ENCODE results near the gene TGFBR2. TPM values are rescaled to one million over a fixed set of nuclear protein-coding genes. Genes with fewer than 3 reads are reported as not detected.
"Not testable (repeated sequence)": the region's sequence is repeated elsewhere in the genome, so short reads cannot be mapped to it uniquely, and the experiment has no call there.

The TGFBR2 gene
- total RNA-seq, 2 donors from 2014 or later: 37.3 to 38.6 TPM

GRCh38 chr3:30618526-30618925 lies 12.1 kb downstream of the TGFBR2 start:
- peaks cover 70 to 93% of the 10 kb centered on the region in 2 donors for H3K4me1 Mint-ChIP-seq (ENCODE audit: low read depth in 2 of 2)
- H3K4me3 Mint-ChIP-seq: peak overlapping the region; percentile 84
- H3K27me3 Mint-ChIP-seq: no peaks in the 10 kb centered on the region
- ATAC-seq: no peak
- H3K27ac Mint-ChIP-seq: peak overlapping the region; percentile 80 to 99
- no peaks in the 10 kb centered on the region for H3K9me3 Mint-ChIP-seq
- peaks cover 28% of the 10 kb centered on the region for H3K36me3 Mint-ChIP-seq
- DNase-seq (ENCODE audit: low spot score): no peak

- DNase-seq (ENCODE audit: low spot score): no peak
- H3K9me3 Mint-ChIP-seq: no peaks in the 10 kb centered on the region
- peaks cover 69 to 90% of the 10 kb centered on the region in 2 donors for H3K4me1 Mint-ChIP-seq (ENCODE audit: low read depth in 2 of 2)
- H3K4me3 Mint-ChIP-seq: peak overlapping the region; percentile 84
- ATAC-seq: no peak
- no peaks in the 10 kb centered on the region for H3K27me3 Mint-ChIP-seq
- peak overlapping the region; percentile 80 to 99 for H3K27ac Mint-ChIP-seq
- peaks cover 31% of the 10 kb centered on the region for H3K36me3 Mint-ChIP-seq
These were observed 12.9 kb downstream of the TGFBR2 start for GRCh38 chr3:30619318-30619717.

GRCh38 chr3:30620402-30621360 lies 14.3 kb downstream of the TGFBR2 start:
- Mint-ChIP-seq H3K27me3 (no peaks in the 10 kb centered on the region), H3K4me1 (ENCODE audit: low read depth in 2 of 2) (peaks cover 67 to 78% of the 10 kb centered on the region in 2 donors), H3K4me3 (peak overlapping the region; percentile 84), H3K36me3 (peaks cover 31% of the 10 kb centered on the region), H3K9me3 (no peaks in the 10 kb centered on the region), H3K27ac (peak overlapping the region; percentile 80 to 99)
- peak; percentile 91 for ATAC-seq
- no peak for DNase-seq (ENCODE audit: low spot score)

- H3K9me3 Mint-ChIP-seq: no peaks in the 10 kb centered on the region
- H3K27ac Mint-ChIP-seq: peak overlapping the region; percentile 80 to 99
- H3K4me1 Mint-ChIP-seq (ENCODE audit: low read depth in 2 of 2): peaks cover 69 to 79% of the 10 kb centered on the region in 2 donors
- no peak for ATAC-seq
- H3K36me3 Mint-ChIP-seq: peaks cover 27% of the 10 kb centered on the region
- DNase-seq (ENCODE audit: low spot score): no peak
- H3K4me3 Mint-ChIP-seq: peak overlapping the region; percentile 75
- H3K27me3 Mint-ChIP-seq: no peaks in the 10 kb centered on the region
These were observed 15.2 kb downstream of the TGFBR2 start for GRCh38 chr3:30621576-30621975.

- Mint-ChIP-seq H3K36me3 (peaks cover 27% of the 10 kb centered on the region), H3K4me1 (ENCODE audit: low read depth in 2 of 2) (peaks cover 67 to 79% of the 10 kb centered on the region in 2 donors)
- ATAC-seq: no peak
These were observed 15.7 kb downstream of the TGFBR2 start for GRCh38 chr3:30622047-30622545.

GRCh38 chr3:30622790-30623189 lies 16.4 kb downstream of the TGFBR2 start:
- DNase-seq (ENCODE audit: low spot score) (no peak), ATAC-seq (no peak)
- H3K4me1 Mint-ChIP-seq (ENCODE audit: low read depth in 2 of 2): peaks cover 62 to 75% of the 10 kb centered on the region in 2 donors
- peak overlapping the region; percentile 80 to 99 for H3K27ac Mint-ChIP-seq
- H3K9me3 Mint-ChIP-seq: no peaks in the 10 kb centered on the region
- H3K4me3 Mint-ChIP-seq: peak overlapping the region; percentile 75
- peaks cover 24% of the 10 kb centered on the region for H3K36me3 Mint-ChIP-seq
- no peaks in the 10 kb centered on the region for H3K27me3 Mint-ChIP-seq

More at GRCh38 chr3:30622047-30622545, 15.7 kb downstream of the TGFBR2 start:
- no peaks in the 10 kb centered on the region for H3K9me3 Mint-ChIP-seq
- peak overlapping the region; percentile 75 for H3K4me3 Mint-ChIP-seq
- H3K27me3 Mint-ChIP-seq: no peaks in the 10 kb centered on the region
- H3K27ac Mint-ChIP-seq: peak overlapping the region; percentile 80 to 99
- no peak for DNase-seq (ENCODE audit: low spot score)

GRCh38 chr3:30623351-30623750 lies 16.9 kb downstream of the TGFBR2 start:
- Mint-ChIP-seq H3K27ac (peak overlapping the region; percentile 80 to 99), H3K4me1 (ENCODE audit: low read depth in 2 of 2) (peaks cover 58 to 76% of the 10 kb centered on the region in 2 donors), H3K4me3 (peak overlapping the region; percentile 75), H3K27me3 (no peaks in the 10 kb centered on the region), H3K9me3 (no peaks in the 10 kb centered on the region), H3K36me3 (peaks cover 22% of the 10 kb centered on the region)
- DNase-seq (ENCODE audit: low spot score): no peak
- peak; percentile 56 to 62 for ATAC-seq

- not testable (repeated sequence) for H3K4me3 Mint-ChIP-seq; DNase-seq (ENCODE audit: low spot score); H3K27me3 Mint-ChIP-seq; H3K9me3 Mint-ChIP-seq; ATAC-seq
- Mint-ChIP-seq H3K36me3 (peaks cover 21% of the 10 kb centered on the region), H3K27ac (peak overlapping the region; percentile 80 to 99), H3K4me1 (ENCODE audit: low read depth in 2 of 2) (peaks cover 59 to 77% of the 10 kb centered on the region in 2 donors)
These were observed 18.1 kb downstream of the TGFBR2 start for GRCh38 chr3:30624480-30624879.

- DNase-seq (ENCODE audit: low spot score) (no peak), ATAC-seq (no peak)
- Mint-ChIP-seq H3K4me1 (ENCODE audit: low read depth in 2 of 2) (peaks cover 58 to 77% of the 10 kb centered on the region in 2 donors), H3K9me3 (no peaks in the 10 kb centered on the region), H3K4me3 (peak overlapping the region; percentile 8), H3K27me3 (no peaks in the 10 kb centered on the region), H3K36me3 (peaks cover 11% of the 10 kb centered on the region), H3K27ac (peak overlapping the region; percentile 80 to 99)
These were observed 19.4 kb downstream of the TGFBR2 start for GRCh38 chr3:30625541-30626438.

- H3K27ac Mint-ChIP-seq: peak overlapping the region; percentile 80 to 99
- no peak for ATAC-seq
- peaks cover 11% of the 10 kb centered on the region for H3K36me3 Mint-ChIP-seq
These were observed 20.2 kb downstream of the TGFBR2 start for GRCh38 chr3:30626443-30627180.

GRCh38 chr3:30628205-30628900 lies 22.0 kb downstream of the TGFBR2 start:
- Mint-ChIP-seq H3K4me1 (ENCODE audit: low read depth in 2 of 2) (peaks cover 58 to 72% of the 10 kb centered on the region in 2 donors), H3K9me3 (no peaks in the 10 kb centered on the region), H3K27ac (peak overlapping the region; percentile 80 to 99), H3K27me3 (no peaks in the 10 kb centered on the region), H3K36me3 (peaks cover 9% of the 10 kb centered on the region), H3K4me3 (peak overlapping the region; percentile 85)
- DNase-seq (ENCODE audit: low spot score) (no peak), ATAC-seq (no peak)

More at GRCh38 chr3:30626443-30627180, 20.2 kb downstream of the TGFBR2 start:
- Mint-ChIP-seq H3K9me3 (no peaks in the 10 kb centered on the region), H3K4me1 (ENCODE audit: low read depth in 2 of 2) (peaks cover 59 to 72% of the 10 kb centered on the region in 2 donors), H3K27me3 (no peaks in the 10 kb centered on the region), H3K4me3 (peak overlapping the region; percentile 8)
- DNase-seq (ENCODE audit: low spot score): no peak

GRCh38 chr3:30628901-30629590 lies 22.6 kb downstream of the TGFBR2 start:
- H3K27ac Mint-ChIP-seq: peak overlapping the region; percentile 80 to 99
- H3K4me1 Mint-ChIP-seq (ENCODE audit: low read depth in 2 of 2): peaks cover 55 to 67% of the 10 kb centered on the region in 2 donors
- peak overlapping the region; percentile 85 for H3K4me3 Mint-ChIP-seq
- no peaks in the 10 kb centered on the region for H3K9me3 Mint-ChIP-seq
- no peak for DNase-seq (ENCODE audit: low spot score)
- ATAC-seq: no peak
- peaks cover 4% of the 10 kb centered on the region for H3K36me3 Mint-ChIP-seq
- no peaks in the 10 kb centered on the region for H3K27me3 Mint-ChIP-seq

Measured in natural killer cell treated with Interleukin-12 subunit alpha and Interleukin-12 subunit beta and Interleukin-15 and Interleukin-18, amount 100 ng/mL, for 72 hours (primary cell).